K562 (cell line): ENCODE data around the gene ADAP1. TPM values are rescaled to one million over a fixed set of nuclear protein-coding genes. Genes with fewer than 3 reads are reported as not detected.
A peak's percentile ranks its signal among the peaks of the same experiment; 100 is the strongest.

Experiments
- ATF1 ChIP-seq, 2 experiments: fragments of 450-650 bp in 1 of 2; IDR thresholded peaks; 2 replicates each; pipeline ENCODE4 v1.6.1; 2016; ENCODE audit warnings: missing compliant biosample characterization in 1 of 2, missing genetic modification characterization in 1 of 2
- CEBPG ChIP-seq, 3 experiments: fragments of 200-800 bp in 1 of 3; sonication (Bioruptor generic) in 1 of 3; sonication (generic) in 1 of 3; formaldehyde crosslinking in 1 of 3; IDR thresholded peaks in 2 of 3; conservative IDR thresholded peaks in 1 of 3; 2 replicates each; pipeline versions ENCODE4 v1.6.1 to v1.8.0; 2016 to 2022; ENCODE audit warnings: missing compliant biosample characterization in 2 of 3, missing genetic modification characterization in 2 of 3, mild to moderate bottlenecking in 1 of 3, missing genetic modification reagents in 1 of 3
- MAZ ChIP-seq, 2 experiments: fragments of 450-650 bp in 1 of 2; sonication (generic) in 1 of 2; formaldehyde crosslinking; IDR thresholded peaks in 1 of 2; conservative IDR thresholded peaks in 1 of 2; 2 replicates each; pipeline versions ENCODE4 v1.4.0 to v1.5.0; 2020; ENCODE audit warnings: mild to moderate bottlenecking in 1 of 2, missing genetic modification reagents in 1 of 2
- PML ChIP-seq: IDR thresholded peaks from 2 replicates; pipeline ENCODE4 v1.6.1; 2012; ENCODE audit warnings: low read length, inconsistent platforms
- POLR2G ChIP-seq: fragments of 200-400 bp; formaldehyde crosslinking; IDR thresholded peaks from 2 replicates; pipeline ENCODE4 v1.6.1; 2017; ENCODE audit warnings: low read depth, mild to moderate bottlenecking, antibody characterized with exemption, low read length, moderate library complexity
- SIN3A ChIP-seq, 2 experiments: fragments of 150-350 bp in 1 of 2; IDR thresholded peaks; 2 replicates each; pipeline ENCODE4 v1.6.1; 2011 to 2016; ENCODE audit warnings: borderline replicate concordance in 2 of 2, low read depth in 2 of 2, low read length in 2 of 2, mild to moderate bottlenecking in 2 of 2, moderate library complexity in 2 of 2; ENCODE audit not compliant: control insufficient read depth in 1 of 2
- SMAD2 ChIP-seq: fragments of 150-350 bp; IDR thresholded peaks from 2 replicates; pipeline ENCODE4 v1.6.1; 2014; ENCODE audit warnings: low read depth, mild to moderate bottlenecking, low read length
- TBL1XR1 ChIP-seq, 2 experiments: IDR thresholded peaks; 2 replicates each; pipeline ENCODE4 v1.6.1; 2012; ENCODE audit warnings: improper control_type of control experiment in 2 of 2, low read length in 2 of 2, mild to moderate bottlenecking in 1 of 2
- TBP ChIP-seq: optimal IDR thresholded peaks from 2 replicates; pipeline ENCODE3; 2011; ENCODE audit warnings: low read depth, low read length, improper control_type of control experiment
- ZFP30 ChIP-seq: fragments of 250-450 bp; sonication (Bioruptor Pico); IDR thresholded peaks from 2 replicates; pipeline ENCODE4 v1.8.0; 2022; ENCODE audit warnings: moderate library complexity, mild to moderate bottlenecking, inconsistent platforms, borderline replicate concordance
- polyA plus RNA-seq, 8 experiments: library from polyadenylated mRNA; depleted of rRNA in 4 of 8; stranded (reverse) in 5 of 8; unstranded in 3 of 8; fragments of >200 nt; fragmentation: Nextera tagmentation in 2 of 8; fragmentation: Illumina TruSeq in 1 of 8; extraction: Ambion mirVana in 2 of 8; extraction: Trizol in 1 of 8; gene quantifications; 2 replicates each; pipeline versions ENCODE4 v1.2.1 to v1.2.3, GENCODE V29; 2011 to 2014; ENCODE audit warnings: inconsistent platforms in 1 of 8, missing spikeins in 1 of 8
- total RNA-seq, 7 experiments: library from RNA; depleted of rRNA in 6 of 7; stranded (reverse); fragments of >200 nt in 6 of 7; fragmentation: Illumina TruSeq in 2 of 7; extraction: Trizol in 2 of 7; gene quantifications; 2 replicates each; pipeline versions ENCODE4 v1.2.1 to v1.2.3, GENCODE V29; 2011 to 2021; ENCODE audit warnings: low replicate concordance in 1 of 7
- TF ChIP-seq, protein P1 (sequence below), 2 experiments: fragments of 450-650 bp in 1 of 2; sonication (generic) in 1 of 2; formaldehyde crosslinking in 1 of 2; IDR thresholded peaks; 2 replicates each; pipeline versions ENCODE4 v1.7.1 to v1.9.0; 2016 to 2022; ENCODE audit warnings: inconsistent platforms in 1 of 2, mild to moderate bottlenecking in 1 of 2, missing genetic modification reagents in 1 of 2
- TF ChIP-seq, protein P2 (sequence below): fragments of 450-650 bp; formaldehyde crosslinking; IDR thresholded peaks from 2 replicates; pipeline ENCODE4 v1.4.0; 2022; ENCODE audit warnings: missing genetic modification characterization
- TF ChIP-seq, protein P3 (sequence below): fragments of 450-650 bp; formaldehyde crosslinking; IDR thresholded peaks from 2 replicates; pipeline ENCODE4 v1.4.0; 2022; ENCODE audit warnings: mild to moderate bottlenecking, moderate library complexity

ADAP1 gene
- total and polyA plus RNA-seq, 9 of the 15 experiments (the other 6 are each of a cell fraction or from before 2014, with no cell fraction given): 0.27 to 1.4 (median 0.52) TPM; not detected in 3

DNA sequence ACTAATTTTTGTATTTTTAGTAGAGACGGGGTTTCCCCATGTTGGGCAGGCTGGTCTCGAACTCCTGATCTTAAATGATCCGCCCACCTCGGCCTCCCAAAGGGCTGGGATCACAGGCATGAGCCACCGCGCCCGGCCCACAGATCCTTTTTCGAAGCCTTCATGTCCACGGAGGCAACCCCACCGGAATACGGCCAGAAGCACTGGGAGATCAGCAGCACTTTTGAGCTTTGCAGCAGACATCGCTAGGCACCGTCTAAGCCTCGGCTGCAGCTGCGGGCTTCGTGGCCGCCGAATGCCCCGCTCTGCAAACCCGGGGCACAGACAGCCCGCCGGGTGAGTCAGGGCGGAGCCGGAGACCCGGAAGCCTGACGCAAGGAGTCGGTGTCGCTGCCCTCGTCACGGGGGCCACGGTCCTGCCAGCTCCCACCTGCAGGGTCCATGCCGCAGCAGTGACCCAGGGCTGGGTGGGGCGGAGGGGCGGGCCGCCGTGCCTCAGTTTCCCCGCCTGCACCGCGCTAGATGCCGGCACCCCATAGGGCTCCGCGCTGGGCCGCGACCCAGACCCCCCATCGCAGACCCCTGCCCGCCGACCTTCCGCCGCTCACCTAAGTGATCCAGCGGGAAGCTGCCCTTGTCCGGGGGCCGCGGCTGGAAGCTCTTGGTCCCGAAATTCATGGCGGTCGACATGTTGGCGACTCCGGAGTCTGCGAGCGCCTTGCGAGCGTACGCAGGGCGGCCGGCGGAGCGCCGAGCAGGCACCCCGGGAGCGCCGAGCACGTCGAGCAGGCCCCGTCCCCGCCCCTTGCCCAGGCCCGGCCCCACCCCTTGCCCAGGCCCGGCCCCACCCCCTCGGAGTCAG lies 20.6 kb upstream of the ADAP1 start, which contains the start of gene COX19 (continued):
- peak in 1 of 2 experiments; percentile 85; a peak in 2 of 4 replicates for TF ChIP-seq SIN3A (IDR thresholded peaks at IDR 0.05; ENCODE audit: borderline replicate concordance in 2 of 2, control insufficient read depth in 1 of 2, low read depth in 2 of 2, low read length in 2 of 2)
- peak; percentile 95 for TF ChIP-seq POLR2G
- TF ChIP-seq, protein P1, sequence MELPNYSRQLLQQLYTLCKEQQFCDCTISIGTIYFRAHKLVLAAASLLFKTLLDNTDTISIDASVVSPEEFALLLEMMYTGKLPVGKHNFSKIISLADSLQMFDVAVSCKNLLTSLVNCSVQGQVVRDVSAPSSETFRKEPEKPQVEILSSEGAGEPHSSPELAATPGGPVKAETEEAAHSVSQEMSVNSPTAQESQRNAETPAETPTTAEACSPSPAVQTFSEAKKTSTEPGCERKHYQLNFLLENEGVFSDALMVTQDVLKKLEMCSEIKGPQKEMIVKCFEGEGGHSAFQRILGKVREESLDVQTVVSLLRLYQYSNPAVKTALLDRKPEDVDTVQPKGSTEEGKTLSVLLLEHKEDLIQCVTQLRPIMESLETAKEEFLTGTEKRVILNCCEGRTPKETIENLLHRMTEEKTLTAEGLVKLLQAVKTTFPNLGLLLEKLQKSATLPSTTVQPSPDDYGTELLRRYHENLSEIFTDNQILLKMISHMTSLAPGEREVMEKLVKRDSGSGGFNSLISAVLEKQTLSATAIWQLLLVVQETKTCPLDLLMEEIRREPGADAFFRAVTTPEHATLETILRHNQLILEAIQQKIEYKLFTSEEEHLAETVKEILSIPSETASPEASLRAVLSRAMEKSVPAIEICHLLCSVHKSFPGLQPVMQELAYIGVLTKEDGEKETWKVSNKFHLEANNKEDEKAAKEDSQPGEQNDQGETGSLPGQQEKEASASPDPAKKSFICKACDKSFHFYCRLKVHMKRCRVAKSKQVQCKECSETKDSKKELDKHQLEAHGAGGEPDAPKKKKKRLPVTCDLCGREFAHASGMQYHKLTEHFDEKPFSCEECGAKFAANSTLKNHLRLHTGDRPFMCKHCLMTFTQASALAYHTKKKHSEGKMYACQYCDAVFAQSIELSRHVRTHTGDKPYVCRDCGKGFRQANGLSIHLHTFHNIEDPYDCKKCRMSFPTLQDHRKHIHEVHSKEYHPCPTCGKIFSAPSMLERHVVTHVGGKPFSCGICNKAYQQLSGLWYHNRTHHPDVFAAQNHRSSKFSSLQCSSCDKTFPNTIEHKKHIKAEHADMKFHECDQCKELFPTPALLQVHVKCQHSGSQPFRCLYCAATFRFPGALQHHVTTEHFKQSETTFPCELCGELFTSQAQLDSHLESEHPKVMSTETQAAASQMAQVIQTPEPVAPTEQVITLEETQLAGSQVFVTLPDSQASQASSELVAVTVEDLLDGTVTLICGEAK (IDR thresholded peaks at IDR 0.05): no peak
- TF ChIP-seq, protein P1 (CRISPR knock-in tag; IDR thresholded peaks at IDR 0.05): no peak
- TF ChIP-seq ATF1 (CRISPR knock-in tag; IDR thresholded peaks at IDR 0.05): 0 out of 2 replicates have a peak, but pooled peaks have one; percentile 12
- peak; percentile 88 for TF ChIP-seq ATF1 (tag; IDR thresholded peaks at IDR 0.05)
- TF ChIP-seq ZFP30: no peak
- peak; percentile 85 for TF ChIP-seq TBP
- TF ChIP-seq, protein P2, sequence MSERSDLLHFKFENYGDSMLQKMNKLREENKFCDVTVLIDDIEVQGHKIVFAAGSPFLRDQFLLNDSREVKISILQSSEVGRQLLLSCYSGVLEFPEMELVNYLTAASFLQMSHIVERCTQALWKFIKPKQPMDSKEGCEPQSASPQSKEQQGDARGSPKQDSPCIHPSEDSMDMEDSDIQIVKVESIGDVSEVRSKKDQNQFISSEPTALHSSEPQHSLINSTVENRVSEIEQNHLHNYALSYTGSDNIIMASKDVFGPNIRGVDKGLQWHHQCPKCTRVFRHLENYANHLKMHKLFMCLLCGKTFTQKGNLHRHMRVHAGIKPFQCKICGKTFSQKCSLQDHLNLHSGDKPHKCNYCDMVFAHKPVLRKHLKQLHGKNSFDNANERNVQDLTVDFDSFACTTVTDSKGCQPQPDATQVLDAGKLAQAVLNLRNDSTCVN: 0 out of 2 replicates have a peak, but pooled peaks have one; percentile 8
- TF ChIP-seq MAZ (CRISPR knock-in tag; conservative IDR thresholded peaks at IDR 0.05 in 1 of 2, IDR thresholded peaks at IDR 0.05 in 1 of 2): peak; percentile 72 to 84
- TF ChIP-seq TBL1XR1 (IDR thresholded peaks at IDR 0.05; ENCODE audit: low read length in 2 of 2): peak in 1 of 2 experiments; percentile 39; a peak in 1 of 4 replicates
- TF ChIP-seq PML: peak; percentile 71
- TF ChIP-seq, protein P3, sequence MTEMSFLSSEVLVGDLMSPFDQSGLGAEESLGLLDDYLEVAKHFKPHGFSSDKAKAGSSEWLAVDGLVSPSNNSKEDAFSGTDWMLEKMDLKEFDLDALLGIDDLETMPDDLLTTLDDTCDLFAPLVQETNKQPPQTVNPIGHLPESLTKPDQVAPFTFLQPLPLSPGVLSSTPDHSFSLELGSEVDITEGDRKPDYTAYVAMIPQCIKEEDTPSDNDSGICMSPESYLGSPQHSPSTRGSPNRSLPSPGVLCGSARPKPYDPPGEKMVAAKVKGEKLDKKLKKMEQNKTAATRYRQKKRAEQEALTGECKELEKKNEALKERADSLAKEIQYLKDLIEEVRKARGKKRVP (CRISPR knock-in tag): peak; percentile 49; the same call in 1 of the 2 replicates
- peak; percentile 83 for TF ChIP-seq CEBPG (CRISPR knock-in tag; IDR thresholded peaks at IDR 0.05)
- peak in 1 of 2 experiments; percentile 47; a peak in 1 of 4 replicates for TF ChIP-seq CEBPG (tag; conservative IDR thresholded peaks at IDR 0.05 in 1 of 2, IDR thresholded peaks at IDR 0.05 in 1 of 2)
- TF ChIP-seq SMAD2: no peak
